Adrenal gland (tissue), 12 donors: ENCODE measurements around the gene MLYCD. TPM values are rescaled to one million over a fixed set of nuclear protein-coding genes. Genes with fewer than 3 reads are reported as not detected.

Source experiments
- DNase-seq, 7 donors: peaks; one replicate each; pipeline ENCODE4 v3.0.0-alpha.2; 2019 to 2020
- H3K27ac ChIP-seq, 5 donors: fragments of 200-600 bp; sonication (generic) in 4 of 5; 1 replicate in 3 of 5; 2 replicates in 2 of 5; pipeline versions ENCODE4 v1.5.1 to v1.8.0; 2016 to 2020; ENCODE audit warnings: mild to moderate bottlenecking in 1 of 5
- H3K27me3 ChIP-seq: fragments of 200-600 bp; 2 replicates; pipeline ENCODE4 v1.8.0; 2021
- H3K36me3 ChIP-seq, 2 donors: fragments of 200-600 bp; replicated peaks in 1 of 2; 1 replicate in 1 of 2; 2 replicates in 1 of 2; pipeline versions ENCODE4 v1.5.1 to v1.8.0; 2018 to 2022
- H3K4me1 ChIP-seq, 2 donors: fragments of 200-600 bp; replicated peaks in 1 of 2; 1 replicate in 1 of 2; 2 replicates in 1 of 2; pipeline versions ENCODE4 v1.5.1 to v1.8.0; 2018 to 2021
- H3K4me3 ChIP-seq, 4 donors: fragments of 200-600 bp; sonication (generic) in 3 of 4; one replicate each; pipeline ENCODE4 v1.5.1; 2016 to 2018
- H3K9me3 ChIP-seq, 3 donors: fragments of 200-600 bp; sonication (generic) in 1 of 3; replicated peaks in 1 of 3; 1 replicate in 2 of 3; 2 replicates in 1 of 3; pipeline versions ENCODE4 v1.5.1 to v1.8.0; 2016 to 2021
- POLR2A ChIP-seq, 2 donors: fragments of 450-650 bp; IDR thresholded peaks; one replicate each; pipeline ENCODE4 v1.6.1; 2017; ENCODE audit warnings: antibody characterized with exemption in 2 of 2, mild to moderate bottlenecking in 2 of 2, moderate library complexity in 1 of 2
- WGBS, 4 donors: extraction: QIAGEN DNeasy Blood & Tissue Kit in 2 of 4; methylation state at CpG; one replicate each; pipeline versions ENCODE4 v1.1.5 to v1.1.7; 2013 to 2017; 5-methylcytosine and 5-hydroxymethylcytosine counted together
- intact Hi-C, 2 donors: fragments of 100-400 bp; cut with DNase I; formaldehyde crosslinking; loops; one replicate each; pipeline versions ENCODE4 v1.14.1 to v1.15.0; 2022 to 2023
- polyA plus RNA-seq, 3 donors: library from polyadenylated mRNA; stranded (reverse); fragments of 200-250 nt in 2 of 3; fragments of 350-450 nt in 1 of 3; fragmentation: Illumina TruSeq in 1 of 3; extraction: RNeasy Lipid Tissue Mini Kit (QIAGEN cat#74804) in 1 of 3; gene quantifications; one replicate each; pipeline ENCODE4 v1.2.3, GENCODE V29; 2013 to 2014
- total RNA-seq, 9 donors: library from RNA; depleted of rRNA in 4 of 9; stranded (reverse); fragments of >200 nt in 4 of 9; fragments of 120-200 nt in 1 of 9; fragmentation: NEBNext Ultra II Directional in 1 of 9; extraction: Animal tissue kit (Norgen Biotek cat#: 25700) in 1 of 9; gene quantifications; one replicate each; pipeline versions ENCODE4 v1.1.0 to v1.2.4, GENCODE V29; 2013 to 2023
- TF ChIP-seq, protein P1 (sequence below), 6 experiments: fragments of 450-650 bp in 4 of 6; fragments of 200-600 bp in 2 of 6; sonication (generic) in 1 of 6; IDR thresholded peaks; 1 replicate in 5 of 6; 2 replicates in 1 of 6; pipeline versions ENCODE4 v1.5.1 to v1.8.0; 2016 to 2021; ENCODE audit warnings: antibody characterized with exemption in 6 of 6, mild to moderate bottlenecking in 2 of 6, moderate library complexity in 1 of 6
- donor health status: healthy with polysubstance abuse.
- donor health status: Bipolar disorder and iron deficiency.
- donor health status: DM: yes; HTN: yes; CAD: no.
- donor health status: DM: no; HTN: no; CAD: no.
- donor health status: DM: no; HTN: no; CAD: no.
- donor health status: DM: yes; HTN: yes; CAD: no.

The MLYCD gene
- total and polyA plus RNA-seq, 12 donors: 3.9 to 16.6 (median 10.2) TPM

DNA sequence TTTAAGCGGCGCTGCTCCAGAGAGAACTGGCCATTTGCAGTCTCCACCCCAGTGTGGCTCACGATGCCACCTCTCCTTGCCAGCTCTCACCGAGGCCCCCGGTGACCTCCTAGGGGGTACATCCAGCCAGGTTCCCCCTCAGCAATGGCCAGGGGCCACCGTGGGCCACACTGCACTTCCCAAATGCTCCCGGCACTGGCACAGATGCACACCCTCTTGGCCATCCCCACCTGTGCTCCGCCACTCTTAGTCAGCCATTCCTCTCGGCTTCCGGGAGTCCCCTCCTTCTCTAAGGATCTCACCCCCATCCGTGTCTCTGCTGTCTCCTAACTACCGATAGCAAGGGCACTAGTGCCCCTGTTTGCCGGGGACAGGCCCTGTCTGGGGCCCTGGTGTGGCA is 25.8 kb downstream of the MLYCD start:
- intact Hi-C loops: loop anchor here in 1 of 2 donors (5.0 to 10.0 kb wide), 2 partner anchors 43 to 130 kb away; partner anchors contain the start of gene NECAB2

DNA sequence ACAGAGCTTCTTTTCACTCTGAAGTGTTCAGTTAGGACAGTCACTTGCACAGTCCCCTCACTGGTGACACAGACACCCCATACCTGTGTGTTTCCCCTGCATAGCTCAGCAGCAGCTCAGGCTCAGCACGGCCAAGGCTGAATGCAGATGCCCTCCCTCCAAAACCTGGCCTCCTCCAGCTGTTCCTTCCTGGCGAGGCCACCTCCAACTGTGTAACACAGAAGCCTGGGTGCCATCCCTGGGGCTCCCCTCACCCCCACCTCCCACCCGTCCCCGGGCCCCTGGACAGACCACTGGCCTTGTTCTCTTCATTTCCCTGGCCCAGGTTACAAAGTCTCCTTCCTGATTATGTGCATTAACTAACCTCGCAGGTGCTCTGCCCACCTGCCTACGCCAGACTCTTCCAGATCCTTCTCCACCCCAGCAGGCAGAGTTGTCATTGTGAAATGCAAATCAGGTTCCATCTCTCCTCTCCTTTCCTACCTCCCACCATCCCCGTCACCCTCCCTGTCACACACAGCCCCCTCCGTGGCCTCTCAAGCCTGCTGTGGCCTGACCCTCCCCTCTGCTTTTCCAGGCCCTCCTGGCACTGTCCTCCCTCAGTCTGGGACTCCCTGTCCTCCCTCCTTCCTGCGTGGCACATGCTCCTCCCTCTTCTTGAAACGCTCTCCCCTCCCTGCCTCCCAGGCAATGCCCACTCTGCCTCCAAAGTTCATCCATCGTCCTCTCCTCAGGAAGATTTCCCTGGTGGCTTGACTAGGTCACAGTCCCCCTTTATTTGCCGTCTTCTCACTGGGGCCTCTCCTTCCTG is 26.4 kb downstream of the MLYCD start:
- peaks cover 3 to 5% of the 10 kb centered on the region in 2 donors for H3K4me1 ChIP-seq
- H3K4me3 ChIP-seq: no peak overlapping the region
- WGBS, 4 donors: 85 to 92% (median 88%) methylated on average over 10 to 12 of the region's 12 CpGs
- H3K36me3 ChIP-seq: peaks cover 0 to 2% of the 10 kb centered on the region in 2 donors
- TF ChIP-seq, protein P1, sequence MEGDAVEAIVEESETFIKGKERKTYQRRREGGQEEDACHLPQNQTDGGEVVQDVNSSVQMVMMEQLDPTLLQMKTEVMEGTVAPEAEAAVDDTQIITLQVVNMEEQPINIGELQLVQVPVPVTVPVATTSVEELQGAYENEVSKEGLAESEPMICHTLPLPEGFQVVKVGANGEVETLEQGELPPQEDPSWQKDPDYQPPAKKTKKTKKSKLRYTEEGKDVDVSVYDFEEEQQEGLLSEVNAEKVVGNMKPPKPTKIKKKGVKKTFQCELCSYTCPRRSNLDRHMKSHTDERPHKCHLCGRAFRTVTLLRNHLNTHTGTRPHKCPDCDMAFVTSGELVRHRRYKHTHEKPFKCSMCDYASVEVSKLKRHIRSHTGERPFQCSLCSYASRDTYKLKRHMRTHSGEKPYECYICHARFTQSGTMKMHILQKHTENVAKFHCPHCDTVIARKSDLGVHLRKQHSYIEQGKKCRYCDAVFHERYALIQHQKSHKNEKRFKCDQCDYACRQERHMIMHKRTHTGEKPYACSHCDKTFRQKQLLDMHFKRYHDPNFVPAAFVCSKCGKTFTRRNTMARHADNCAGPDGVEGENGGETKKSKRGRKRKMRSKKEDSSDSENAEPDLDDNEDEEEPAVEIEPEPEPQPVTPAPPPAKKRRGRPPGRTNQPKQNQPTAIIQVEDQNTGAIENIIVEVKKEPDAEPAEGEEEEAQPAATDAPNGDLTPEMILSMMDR (IDR thresholded peaks at IDR 0.05): no peak
- no peak for TF ChIP-seq POLR2A (IDR thresholded peaks at IDR 0.05)
- intact Hi-C loops: loop anchor here in 1 of 2 donors (5.0 to 10.0 kb wide), 2 partner anchors 42 to 130 kb away; partner anchors contain the start of gene NECAB2
- H3K27ac ChIP-seq: no peak overlapping the region
- DNase-seq: no peak
- no peaks in the 10 kb centered on the region for H3K9me3 ChIP-seq
- no peaks in the 10 kb centered on the region for H3K27me3 ChIP-seq

More for the DNA sequence above, 25.8 kb downstream of the MLYCD start:
- 81 to 93% (median 84%) methylated on average over 13 of the region's 13 CpGs for WGBS, 4 donors
- Histone ChIP-seq H3K27me3 (no peaks in the 10 kb centered on the region), H3K27ac (no peak overlapping the region), H3K4me3 (no peak overlapping the region), H3K36me3 (peaks cover 0 to 9% of the 10 kb centered on the region in 2 donors), H3K9me3 (no peaks in the 10 kb centered on the region), H3K4me1 (peaks cover 3 to 5% of the 10 kb centered on the region in 2 donors)
- TF ChIP-seq, protein P1 (IDR thresholded peaks at IDR 0.05): no peak
- no peak for TF ChIP-seq POLR2A (IDR thresholded peaks at IDR 0.05)
- DNase-seq: no peak

DNA sequence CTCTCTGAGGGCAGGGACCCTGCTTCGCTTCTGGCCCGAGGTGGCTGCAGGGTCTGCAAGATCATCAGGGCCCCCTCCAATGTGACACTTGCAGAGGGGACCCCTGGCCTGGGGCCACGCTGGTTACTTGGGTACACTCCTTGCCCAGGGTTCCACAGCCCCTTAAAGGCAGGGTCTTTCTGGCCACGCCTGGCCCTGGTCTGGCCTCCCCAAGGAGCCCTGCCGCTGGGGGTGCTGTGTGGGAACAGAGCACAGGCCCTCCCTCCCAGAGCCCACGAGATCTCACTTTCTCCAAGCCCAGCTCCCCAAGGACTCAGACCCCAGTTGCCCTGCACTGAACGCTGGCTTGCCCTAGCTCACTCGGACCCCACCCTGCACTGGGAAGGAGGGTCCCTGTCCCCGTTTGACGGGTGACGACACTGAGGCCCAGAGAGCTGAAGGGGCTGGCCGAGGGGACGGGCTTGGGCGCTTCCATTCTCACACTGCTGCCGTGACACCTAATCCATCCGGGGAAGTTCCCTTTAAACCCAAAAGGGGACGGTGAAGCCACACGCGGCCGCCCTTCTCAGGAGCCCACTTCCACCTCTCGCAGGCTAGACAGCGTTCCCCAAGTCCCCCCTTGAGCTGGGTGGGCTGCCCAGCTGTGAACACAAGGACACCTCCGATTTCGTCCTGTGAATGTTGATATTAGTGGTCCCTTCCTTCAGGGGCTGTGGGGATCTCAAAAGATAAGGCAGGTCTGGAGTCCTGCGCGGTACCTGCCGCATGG is 27.2 kb downstream of the MLYCD start:
- Histone ChIP-seq H3K27ac (no peak overlapping the region), H3K36me3 (no peaks in the 10 kb centered on the region), H3K9me3 (no peaks in the 10 kb centered on the region), H3K4me3 (no peak overlapping the region), H3K27me3 (no peaks in the 10 kb centered on the region), H3K4me1 (peaks cover 3 to 5% of the 10 kb centered on the region in 2 donors)
- DNase-seq: no peak
- TF ChIP-seq, protein P1 (IDR thresholded peaks at IDR 0.05): no peak
- no peak for TF ChIP-seq POLR2A (IDR thresholded peaks at IDR 0.05)
- WGBS, 4 donors: 48 to 57% (median 50%) methylated on average over 13 to 27 of the region's 27 CpGs
- intact Hi-C loops: loop anchor here in 1 of 2 donors (5.0 to 10.0 kb wide), 2 partner anchors 41 to 129 kb away; partner anchors contain the start of gene NECAB2
